GM23248 (cell line): Measurements from ENCODE around the gene ZNF768.

Source experiments
- EZH2 ChIP-seq: fragments of 200-600 bp; sonication (generic); IDR thresholded peaks from 2 replicates; pipeline ENCODE4 v1.6.1; 2018; ENCODE audit warnings: antibody characterized with exemption, mild to moderate bottlenecking; ENCODE audit not compliant: insufficient read depth, poor library complexity, severe bottlenecking
- EZH2phosphoT487 ChIP-seq: fragments of 200-600 bp; sonication (generic); IDR thresholded peaks from 2 replicates; pipeline ENCODE4 v1.6.1; 2018; ENCODE audit warnings: antibody characterized with exemption, moderate library complexity, mild to moderate bottlenecking, low read depth; ENCODE audit not compliant: insufficient read depth

- TF ChIP-seq EZH2 (no peak), EZH2phosphoT487 (no peak)
Observed at GRCh38 chr16:30539000-30539964, 12.9 kb upstream of the ZNF768 start.
